Liver (tissue), 9 donors: ENCODE measurements around the gene EML4. TPM values are rescaled to one million over a fixed set of nuclear protein-coding genes. Genes with fewer than 3 reads are reported as not detected.

ENCODE experiments used
- DNase-seq: peaks from one replicate; pipeline ENCODE4 v3.0.0-alpha.2; 2017; ENCODE audit warnings: low spot score
- H3K27ac ChIP-seq, 2 donors: one replicate each; pipeline ENCODE4 v1.7.0; 2013; ENCODE audit warnings: inconsistent platforms in 2 of 2, low read length in 2 of 2, control low read depth in 1 of 2, low read depth in 1 of 2, mild to moderate bottlenecking in 1 of 2
- H3K27me3 ChIP-seq, 4 donors: one replicate each; pipeline versions ENCODE4 v1.6.1 to v1.7.0; 2013; ENCODE audit warnings: low read length in 3 of 4, inconsistent platforms in 1 of 4, mild to moderate bottlenecking in 1 of 4, moderate library complexity in 1 of 4; ENCODE audit not compliant: control insufficient read depth in 4 of 4, insufficient read depth in 4 of 4
- H3K36me3 ChIP-seq, 4 donors: one replicate each; pipeline versions ENCODE4 v1.6.1 to v1.7.0; 2013; ENCODE audit warnings: low read length in 3 of 4, mild to moderate bottlenecking in 3 of 4, low read depth in 1 of 4, moderate library complexity in 1 of 4; ENCODE audit not compliant: control insufficient read depth in 4 of 4, insufficient read depth in 3 of 4
- H3K4me1 ChIP-seq, 4 donors: one replicate each; pipeline versions ENCODE4 v1.6.1 to v1.7.0; 2013; ENCODE audit warnings: low read length in 3 of 4, mild to moderate bottlenecking in 3 of 4, moderate library complexity in 1 of 4; ENCODE audit not compliant: control insufficient read depth in 4 of 4, insufficient read depth in 4 of 4
- H3K4me3 ChIP-seq, 3 donors: one replicate each; pipeline versions ENCODE4 v1.6.1 to v1.7.0; 2013; ENCODE audit warnings: low read length in 3 of 3, control low read depth in 1 of 3, low read depth in 1 of 3, mild to moderate bottlenecking in 1 of 3
- H3K9ac ChIP-seq, 2 donors: one replicate each; pipeline ENCODE4 v1.7.0; 2013; ENCODE audit warnings: low read length in 2 of 2, mild to moderate bottlenecking in 2 of 2, moderate library complexity in 2 of 2, control low read depth in 1 of 2, low read depth in 1 of 2
- H3K9me3 ChIP-seq, 4 donors: one replicate each; pipeline versions ENCODE4 v1.6.1 to v1.7.0; 2013; ENCODE audit warnings: low read length in 3 of 4; ENCODE audit not compliant: control insufficient read depth in 4 of 4
- ATF3 ChIP-seq: IDR thresholded peaks from 2 replicates; pipeline ENCODE4 v1.6.1; 2016; ENCODE audit warnings: antibody characterized with exemption
- CTCF ChIP-seq: fragments of 150-350 bp; IDR thresholded peaks from 2 replicates; pipeline ENCODE4 v1.5.1; 2017; ENCODE audit warnings: improper control_type of control experiment, low read depth, low read length; ENCODE audit not compliant: missing input control
- EGR1 ChIP-seq, 2 donors: IDR thresholded peaks; 2 replicates each; pipeline ENCODE4 v1.6.1; 2016 to 2018; ENCODE audit warnings: antibody characterized with exemption in 2 of 2, low read depth in 2 of 2
- FOXA2 ChIP-seq: IDR thresholded peaks from 2 replicates; pipeline ENCODE4 v1.6.1; 2016; ENCODE audit warnings: antibody characterized with exemption
- GABPA ChIP-seq, 2 donors: IDR thresholded peaks in 1 of 2; conservative IDR thresholded peaks in 1 of 2; 2 replicates each; pipeline ENCODE4 v1.6.1; 2016; ENCODE audit warnings: antibody characterized with exemption in 2 of 2, mild to moderate bottlenecking in 1 of 2, moderate library complexity in 1 of 2
- HNF4A ChIP-seq, 2 donors: conservative IDR thresholded peaks; 2 replicates each; pipeline ENCODE4 v1.6.1; 2016; ENCODE audit warnings: antibody characterized with exemption in 2 of 2, mild to moderate bottlenecking in 2 of 2
- HNF4G ChIP-seq: IDR thresholded peaks from 2 replicates; pipeline ENCODE4 v1.6.1; 2016; ENCODE audit warnings: antibody characterized with exemption
- JUND ChIP-seq, 2 donors: IDR thresholded peaks; 2 replicates each; pipeline ENCODE4 v1.6.1; 2016; ENCODE audit warnings: antibody characterized with exemption in 2 of 2
- MAX ChIP-seq: IDR thresholded peaks from 2 replicates; pipeline ENCODE4 v1.6.1; 2016; ENCODE audit warnings: antibody characterized with exemption
- REST ChIP-seq: IDR thresholded peaks from 2 replicates; pipeline ENCODE4 v1.6.1; 2016; ENCODE audit warnings: antibody characterized with exemption, mild to moderate bottlenecking
- RXRA ChIP-seq, 2 donors: IDR thresholded peaks; 2 replicates each; pipeline ENCODE4 v1.6.1; 2017 to 2018; ENCODE audit warnings: antibody characterized with exemption in 2 of 2, mild to moderate bottlenecking in 1 of 2
- SP1 ChIP-seq: IDR thresholded peaks from 2 replicates; pipeline ENCODE4 v1.6.1; 2018; ENCODE audit warnings: antibody characterized with exemption, mild to moderate bottlenecking
- TAF1 ChIP-seq: conservative IDR thresholded peaks from 2 replicates; pipeline ENCODE4 v1.6.1; 2016; ENCODE audit warnings: antibody characterized with exemption, mild to moderate bottlenecking
- YY1 ChIP-seq: IDR thresholded peaks from 2 replicates; pipeline ENCODE4 v1.6.1; 2016; ENCODE audit warnings: antibody characterized with exemption, mild to moderate bottlenecking
- ZBTB33 ChIP-seq: IDR thresholded peaks from 2 replicates; pipeline ENCODE4 v1.6.1; 2016; ENCODE audit warnings: antibody characterized with exemption
- WGBS: extraction: QIAGEN DNeasy Blood & Tissue Kit; methylation state at CpG from one replicate; pipeline ENCODE4 v1.1.7; 2013; 5-methylcytosine and 5-hydroxymethylcytosine counted together
- polyA plus RNA-seq, 2 donors: library from polyadenylated mRNA; stranded (reverse) in 1 of 2; unstranded in 1 of 2; fragments of 200-250 nt in 1 of 2; fragments of >200 nt in 1 of 2; fragmentation: Nextera tagmentation in 1 of 2; extraction: Ambion mirVana in 1 of 2; gene quantifications; one replicate each; pipeline versions ENCODE4 v1.2.1 to v1.2.3, GENCODE V29; 2013 to 2015
- total RNA-seq, 2 donors: library from RNA; depleted of rRNA; stranded (reverse); fragments of >200 nt; gene quantifications; one replicate each; pipeline ENCODE4 v1.2.3, GENCODE V29; 2014
- donor health status: healthy.
- donor health status: healthy.
- donor health status: healthy.
- donor health status: healthy.
- donor health status: healthy.

The EML4 gene
- total and polyA plus RNA-seq, 4 donors = 12.8 to 49.6 (median 34.8) TPM

GRCh38 chr2:42200926-42201855 lies 32.0 kb downstream of the EML4 start:
- Histone ChIP-seq H3K9me3 (no peaks in the 10 kb centered on the region), H3K4me1 (peaks cover 9 to 25% (median 18%) of the 10 kb centered on the region in 4 donors), H3K27me3 (no peaks in the 10 kb centered on the region), H3K27ac (no peak overlapping the region), H3K4me3 (no peak overlapping the region), H3K9ac (no peak overlapping the region), H3K36me3 (no peaks in the 10 kb centered on the region)
- 84% methylated on average over 5 of the region's 5 CpGs for WGBS
- no peak for DNase-seq
- TF ChIP-seq HNF4A (conservative IDR thresholded peaks at IDR 0.05) = no peak
- TF ChIP-seq MAX = no peak
- TF ChIP-seq ATF3 = no peak
- TF ChIP-seq GABPA (IDR thresholded peaks at IDR 0.05 in 1 of 2, conservative IDR thresholded peaks at IDR 0.05 in 1 of 2) = no peak
- no peak for TF ChIP-seq FOXA2

- H3K36me3 ChIP-seq = no peaks in the 10 kb centered on the region
- H3K9ac ChIP-seq = no peak overlapping the region
- TF ChIP-seq FOXA2 (no peak), MAX (no peak), SP1 (no peak), RXRA (IDR thresholded peaks at IDR 0.05) (no peak), EGR1 (IDR thresholded peaks at IDR 0.05; ENCODE audit: low read depth in 2 of 2) (no peak), JUND (IDR thresholded peaks at IDR 0.05) (no peak), CTCF (no peak), GABPA (IDR thresholded peaks at IDR 0.05 in 1 of 2, conservative IDR thresholded peaks at IDR 0.05 in 1 of 2) (no peak), ATF3 (no peak), ZBTB33 (no peak), YY1 (no peak), HNF4A (conservative IDR thresholded peaks at IDR 0.05) (no peak), HNF4G (no peak), TAF1 (no peak), REST (no peak)
- H3K27ac ChIP-seq = no peak overlapping the region
- WGBS = 98% methylated on average over 2 of the region's 2 CpGs
- no peaks in the 10 kb centered on the region for H3K27me3 ChIP-seq
- DNase-seq = no peak
- no peaks in the 10 kb centered on the region for H3K9me3 ChIP-seq
- H3K4me3 ChIP-seq = no peak overlapping the region
- peaks cover 6 to 17% (median 11%) of the 10 kb centered on the region in 4 donors for H3K4me1 ChIP-seq
Measured at GRCh38 chr2:42202634-42203008, 33.5 kb downstream of the EML4 start.
